Hematopoietic multipotent progenitor cell treated with erythropoietin and hydrocortisone succinate and interleukin-3 and kit ligand, for 6 days (in vitro differentiated cells): ENCODE results near the gene PARP8.
A peak's percentile ranks its signal among the peaks of the same experiment; 100 is the strongest.
"Not testable (repeated sequence)": the region's sequence is repeated elsewhere in the genome, so short reads cannot be mapped to it uniquely, and the experiment has no call there.

ENCODE experiments used
- DNase-seq: peaks from one replicate; pipeline ENCODE4 v3.0.0-alpha.2; 2015

PARP8 gene

GRCh38 chr5:50666261-50667022, at the start of gene PARP8:
Gene PARP8 (plus strand): TSS chr5:50666637. CDS start chr5:50667096, 459 bp downstream.
- peak; percentile 46 for DNase-seq

GRCh38 chr5:50623666-50624065, 42.8 kb upstream of the PARP8 start:
- no peak for DNase-seq

- DNase-seq = peak; percentile 70
Observed at GRCh38 chr5:50634866-50635265, 31.6 kb upstream of the PARP8 start.

- peak; percentile 13 for DNase-seq
Observed at GRCh38 chr5:50637576-50637975, 28.9 kb upstream of the PARP8 start.

GRCh38 chr5:50646591-50646990, 19.8 kb upstream of the PARP8 start:
- no peak for DNase-seq

- DNase-seq = peak; percentile 30
Observed at GRCh38 chr5:50647726-50648125, 18.7 kb upstream of the PARP8 start.

GRCh38 chr5:50653946-50654345, 12.5 kb upstream of the PARP8 start:
- peak; percentile 67 for DNase-seq

GRCh38 chr5:50655067-50655809, 11.2 kb upstream of the PARP8 start:
- DNase-seq = no peak

GRCh38 chr5:50655810-50656205, 10.6 kb upstream of the PARP8 start:
- no peak for DNase-seq

GRCh38 chr5:50657044-50657443, 9.4 kb upstream of the PARP8 start:
- DNase-seq = no peak

- DNase-seq = no peak
Observed at GRCh38 chr5:50658246-50658645, 8.2 kb upstream of the PARP8 start.

GRCh38 chr5:50663636-50664035, 2.8 kb upstream of the PARP8 start:
- peak; percentile 9 for DNase-seq

GRCh38 chr5:50665091-50665490, 1.3 kb upstream of the PARP8 start:
- DNase-seq = peak; percentile 5

- DNase-seq = peak; percentile 33
Observed at GRCh38 chr5:50665761-50666202, 655 bp upstream of the PARP8 start.

GRCh38 chr5:50667023-50667652, 701 bp downstream of the PARP8 start:
- peak; percentile 54 for DNase-seq

GRCh38 chr5:50667653-50668595, 1.5 kb downstream of the PARP8 start:
- peak; percentile 54 for DNase-seq

GRCh38 chr5:50668636-50669035, 2.2 kb downstream of the PARP8 start:
- peak; percentile 8 for DNase-seq

GRCh38 chr5:50672663-50673062, 6.2 kb downstream of the PARP8 start:
- no peak for DNase-seq

GRCh38 chr5:50673444-50673843, 7.0 kb downstream of the PARP8 start:
- DNase-seq = not testable (repeated sequence)

GRCh38 chr5:50675385-50675784, 8.9 kb downstream of the PARP8 start:
- DNase-seq = no peak

GRCh38 chr5:50679554-50679953, 13.1 kb downstream of the PARP8 start:
- not testable (repeated sequence) for DNase-seq

- DNase-seq = no peak
Observed at GRCh38 chr5:50684721-50685120, 18.3 kb downstream of the PARP8 start.
